SK-N-SH (cell line): ENCODE measurements around the gene PLEKHA8. TPM values are rescaled to one million over a fixed set of nuclear protein-coding genes. Genes with fewer than 3 reads are reported as not detected.

ENCODE experiments used
- CTCF ChIA-PET: fragments of 300-600, 350-600 bp; formaldehyde crosslinking; extraction: SDS; loops from one replicate; lab custom pipeline; 2021; lab: Yijun Ruan, JAX
- POLR2A ChIA-PET: fragments of 350-600 bp; sonication (Branson Sonifier 250); formaldehyde crosslinking; extraction: SDS; loops from one replicate; lab custom pipeline; 2020; ENCODE audit warnings: antibody characterized with exemption, inconsistent platforms; lab: Yijun Ruan, JAX
- DNase-seq: peaks from one replicate; pipeline ENCODE4 v3.0.0; 2012
- H2AFZ ChIP-seq: fragments of 200-600 bp; sonication (generic); 2 replicates; pipeline ENCODE4 v1.8.1; 2016; ENCODE audit warnings: antibody characterized with exemption, mild to moderate bottlenecking, low read depth
- H3F3A ChIP-seq: fragments of 200-600 bp; sonication (generic); replicated peaks from 2 replicates; pipeline ENCODE3; 2016; ENCODE audit warnings: antibody characterized with exemption, mild to moderate bottlenecking; ENCODE audit not compliant: insufficient read depth
- H3K27ac ChIP-seq, 2 experiments: fragments of 200-500 bp in 1 of 2; fragments of 200-600 bp in 1 of 2; sonication (Bioruptor generic) in 1 of 2; sonication (generic), shearing (Covaris generic) in 1 of 2; 2 replicates each; pipeline versions ENCODE4 v1.5.1 to v1.6.1; 2014 to 2016; ENCODE audit warnings: low read depth in 2 of 2, inconsistent platforms in 1 of 2, low read length in 1 of 2, mild to moderate bottlenecking in 1 of 2, mixed read lengths in 1 of 2
- H3K27me3 ChIP-seq: fragments of 200-600 bp; sonication (generic), shearing (Covaris generic); 2 replicates; pipeline ENCODE4 v1.6.1; 2016; ENCODE audit warnings: mixed run types; ENCODE audit not compliant: insufficient read depth
- H3K36me3 ChIP-seq, 2 experiments: fragments of 200-500 bp in 1 of 2; fragments of 200-600 bp in 1 of 2; sonication (Bioruptor generic) in 1 of 2; sonication (generic) in 1 of 2; replicated peaks in 1 of 2; 2 replicates each; pipeline versions ENCODE3 to v1.5.1; 2014 to 2016; ENCODE audit warnings: low read length in 1 of 2, mild to moderate bottlenecking in 1 of 2; ENCODE audit not compliant: insufficient read depth in 2 of 2, control insufficient read depth in 1 of 2
- H3K4me1 ChIP-seq, 2 experiments: fragments of 200-500 bp in 1 of 2; fragments of 200-600 bp in 1 of 2; sonication (Bioruptor generic) in 1 of 2; sonication (generic), shearing (Covaris generic) in 1 of 2; 2 replicates each; pipeline versions ENCODE4 v1.5.1 to v1.6.1; 2014 to 2016; ENCODE audit warnings: low read depth in 1 of 2, low read length in 1 of 2, mixed run types in 1 of 2; ENCODE audit not compliant: insufficient read depth in 2 of 2, control insufficient read depth in 1 of 2
- H3K4me2 ChIP-seq: fragments of 200-600 bp; sonication (generic), shearing (Covaris generic); 2 replicates; pipeline ENCODE4 v1.6.1; 2017; ENCODE audit warnings: mixed run types
- H3K4me3 ChIP-seq, 2 experiments: fragments of 200-500 bp in 1 of 2; fragments of 200-600 bp in 1 of 2; sonication (Bioruptor generic) in 1 of 2; sonication (generic), shearing (Covaris generic) in 1 of 2; 2 replicates each; pipeline versions ENCODE4 v1.5.1 to v1.8.1; 2014 to 2016; ENCODE audit warnings: low read depth in 2 of 2, inconsistent platforms in 1 of 2, low read length in 1 of 2, mild to moderate bottlenecking in 1 of 2, mixed read lengths in 1 of 2, moderate library complexity in 1 of 2
- H3K79me2 ChIP-seq: fragments of 200-600 bp; sonication (generic); 2 replicates; pipeline ENCODE4 v1.8.1; 2017; ENCODE audit warnings: mild to moderate bottlenecking; ENCODE audit not compliant: insufficient read depth
- H3K9ac ChIP-seq: fragments of 200-600 bp; sonication (generic); 2 replicates; pipeline ENCODE4 v1.6.1; 2017; ENCODE audit warnings: mixed run types
- H3K9me2 ChIP-seq: fragments of 200-600 bp; sonication (generic); 2 replicates; pipeline ENCODE4 v1.6.1; 2017; ENCODE audit warnings: mixed run types
- H3K9me3 ChIP-seq: fragments of 200-600 bp; sonication (generic); 2 replicates; pipeline ENCODE4 v1.6.1; 2017; ENCODE audit warnings: mixed run types, mild to moderate bottlenecking, moderate library complexity
- H4K20me1 ChIP-seq: fragments of 200-600 bp; sonication (generic); 2 replicates; pipeline ENCODE4 v1.6.1; 2017; ENCODE audit warnings: mild to moderate bottlenecking, mixed run types; ENCODE audit not compliant: insufficient read depth
- CHD2 ChIP-seq: fragments of 150-350 bp; IDR thresholded peaks from 2 replicates; pipeline ENCODE4 v1.6.1; 2018; ENCODE audit warnings: low read length; ENCODE audit not compliant: partially characterized antibody
- EZH2phosphoT487 ChIP-seq: fragments of 200-600 bp; sonication (generic); IDR thresholded peaks from 2 replicates; pipeline ENCODE4 v1.6.1; 2017; ENCODE audit warnings: low read depth, mixed run types, mild to moderate bottlenecking, antibody characterized with exemption, moderate library complexity, borderline replicate concordance
- FOXM1 ChIP-seq: IDR thresholded peaks from 2 replicates; pipeline ENCODE4 v1.4.0; 2012; ENCODE audit warnings: low read depth, mild to moderate bottlenecking
- GABPA ChIP-seq: IDR thresholded peaks from 2 replicates; pipeline ENCODE4 v1.4.0; 2012; ENCODE audit warnings: low read depth, mild to moderate bottlenecking
- JUND ChIP-seq: IDR thresholded peaks from 2 replicates; pipeline ENCODE4 v1.4.0; 2012
- NFIC ChIP-seq: IDR thresholded peaks from 2 replicates; pipeline ENCODE4 v1.4.0; 2012; ENCODE audit warnings: borderline replicate concordance
- NRF1 ChIP-seq: IDR thresholded peaks from 2 replicates; pipeline ENCODE4 v1.6.1; 2012; ENCODE audit warnings: low read depth, mild to moderate bottlenecking, low read length
- POLR2AphosphoS5 ChIP-seq: IDR thresholded peaks from 2 replicates; pipeline ENCODE4 v1.6.1; 2012; ENCODE audit warnings: low read depth, low read length
- SIN3A ChIP-seq: IDR thresholded peaks from 2 replicates; pipeline ENCODE4 v1.6.1; 2012; ENCODE audit warnings: low read depth, mild to moderate bottlenecking, low read length, moderate library complexity, borderline replicate concordance
- TAF1 ChIP-seq: IDR thresholded peaks from 2 replicates; pipeline ENCODE4 v1.6.1; 2012; ENCODE audit warnings: low read depth, mild to moderate bottlenecking, low read length, moderate library complexity, borderline replicate concordance
- TCF12 ChIP-seq: IDR thresholded peaks from 2 replicates; pipeline ENCODE4 v1.4.0; 2012
- TEAD4 ChIP-seq: IDR thresholded peaks from 2 replicates; pipeline ENCODE4 v1.4.0; 2012; ENCODE audit warnings: mild to moderate bottlenecking, borderline replicate concordance; ENCODE audit not compliant: insufficient read depth
- YY1 ChIP-seq: IDR thresholded peaks from 2 replicates; pipeline ENCODE4 v1.4.0; 2012; ENCODE audit warnings: low read depth, mild to moderate bottlenecking
- WGBS: methylation state at CpG from one replicate; pipeline ENCODE4 v1.1.6; 2017; ENCODE audit warnings: low lambda C conversion rate; 5-methylcytosine and 5-hydroxymethylcytosine counted together
- polyA plus RNA-seq, 3 experiments: library from polyadenylated mRNA; depleted of rRNA; stranded (reverse); fragments of >200 nt; gene quantifications; 2 replicates each; pipeline ENCODE4 v1.2.3, GENCODE V29; 2012
- TF ChIP-seq, protein P1 (sequence below): IDR thresholded peaks from 2 replicates; pipeline ENCODE4 v1.6.1; 2012; ENCODE audit warnings: mild to moderate bottlenecking, low read depth, low read length, moderate library complexity
- TF ChIP-seq, protein P2 (sequence below): IDR thresholded peaks from 2 replicates; pipeline ENCODE4 v1.4.0; 2012; ENCODE audit warnings: low read depth, borderline replicate concordance
- TF ChIP-seq, protein P3 (sequence below): IDR thresholded peaks from 2 replicates; pipeline ENCODE4 v1.4.0; 2012; ENCODE audit warnings: low read depth, borderline replicate concordance

Gene PLEKHA8
- polyA plus RNA-seq, 1 of the 3 experiments (the other 2 are of a cell fraction): 4.9 TPM

- 94% methylated on average over 7 of the region's 7 CpGs for WGBS
- Histone ChIP-seq H4K20me1 (no peaks in the 10 kb centered on the region), H3K4me3 (no peak overlapping the region), H3F3A (no peaks in the 10 kb centered on the region), H3K79me2 (peaks cover 8% of the 10 kb centered on the region; the same call in 1 of the 2 replicates), H2AFZ (no peak overlapping the region), H3K36me3 (peaks cover 18 to 25% of the 10 kb centered on the region in 2 experiments), H3K9me3 (no peaks in the 10 kb centered on the region), H3K27ac (no peak overlapping the region), H3K9ac (no peak overlapping the region), H3K27me3 (no peaks in the 10 kb centered on the region), H3K4me2 (no peak overlapping the region), H3K4me1 (peaks cover 0 to 14% of the 10 kb centered on the region in 2 experiments; a peak in 2 of 4 replicates), H3K9me2 (no peaks in the 10 kb centered on the region)
- CTCF ChIA-PET: interaction anchor here (1.5 kb wide), 1 partner anchor 9 kb away, joined by 5 read pairs; no protein-coding TSS in a partner anchor
- no peak for DNase-seq
- POLR2A ChIA-PET: no interaction called here
- TF ChIP-seq, protein P1, sequence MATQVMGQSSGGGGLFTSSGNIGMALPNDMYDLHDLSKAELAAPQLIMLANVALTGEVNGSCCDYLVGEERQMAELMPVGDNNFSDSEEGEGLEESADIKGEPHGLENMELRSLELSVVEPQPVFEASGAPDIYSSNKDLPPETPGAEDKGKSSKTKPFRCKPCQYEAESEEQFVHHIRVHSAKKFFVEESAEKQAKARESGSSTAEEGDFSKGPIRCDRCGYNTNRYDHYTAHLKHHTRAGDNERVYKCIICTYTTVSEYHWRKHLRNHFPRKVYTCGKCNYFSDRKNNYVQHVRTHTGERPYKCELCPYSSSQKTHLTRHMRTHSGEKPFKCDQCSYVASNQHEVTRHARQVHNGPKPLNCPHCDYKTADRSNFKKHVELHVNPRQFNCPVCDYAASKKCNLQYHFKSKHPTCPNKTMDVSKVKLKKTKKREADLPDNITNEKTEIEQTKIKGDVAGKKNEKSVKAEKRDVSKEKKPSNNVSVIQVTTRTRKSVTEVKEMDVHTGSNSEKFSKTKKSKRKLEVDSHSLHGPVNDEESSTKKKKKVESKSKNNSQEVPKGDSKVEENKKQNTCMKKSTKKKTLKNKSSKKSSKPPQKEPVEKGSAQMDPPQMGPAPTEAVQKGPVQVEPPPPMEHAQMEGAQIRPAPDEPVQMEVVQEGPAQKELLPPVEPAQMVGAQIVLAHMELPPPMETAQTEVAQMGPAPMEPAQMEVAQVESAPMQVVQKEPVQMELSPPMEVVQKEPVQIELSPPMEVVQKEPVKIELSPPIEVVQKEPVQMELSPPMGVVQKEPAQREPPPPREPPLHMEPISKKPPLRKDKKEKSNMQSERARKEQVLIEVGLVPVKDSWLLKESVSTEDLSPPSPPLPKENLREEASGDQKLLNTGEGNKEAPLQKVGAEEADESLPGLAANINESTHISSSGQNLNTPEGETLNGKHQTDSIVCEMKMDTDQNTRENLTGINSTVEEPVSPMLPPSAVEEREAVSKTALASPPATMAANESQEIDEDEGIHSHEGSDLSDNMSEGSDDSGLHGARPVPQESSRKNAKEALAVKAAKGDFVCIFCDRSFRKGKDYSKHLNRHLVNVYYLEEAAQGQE: no peak
- TF ChIP-seq, protein P2, sequence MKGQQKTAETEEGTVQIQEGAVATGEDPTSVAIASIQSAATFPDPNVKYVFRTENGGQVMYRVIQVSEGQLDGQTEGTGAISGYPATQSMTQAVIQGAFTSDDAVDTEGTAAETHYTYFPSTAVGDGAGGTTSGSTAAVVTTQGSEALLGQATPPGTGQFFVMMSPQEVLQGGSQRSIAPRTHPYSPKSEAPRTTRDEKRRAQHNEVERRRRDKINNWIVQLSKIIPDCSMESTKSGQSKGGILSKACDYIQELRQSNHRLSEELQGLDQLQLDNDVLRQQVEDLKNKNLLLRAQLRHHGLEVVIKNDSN: no peak
- TF ChIP-seq GABPA: no peak
- no peak for TF ChIP-seq TAF1
- no peak for TF ChIP-seq FOXM1
- TF ChIP-seq NFIC: no peak
- TF ChIP-seq JUND: no peak
- TF ChIP-seq YY1: no peak
- no peak for TF ChIP-seq POLR2AphosphoS5
- TF ChIP-seq TEAD4: no peak
- TF ChIP-seq NRF1: no peak
- no peak for TF ChIP-seq EZH2phosphoT487
- TF ChIP-seq SIN3A: no peak
- TF ChIP-seq, protein P3, sequence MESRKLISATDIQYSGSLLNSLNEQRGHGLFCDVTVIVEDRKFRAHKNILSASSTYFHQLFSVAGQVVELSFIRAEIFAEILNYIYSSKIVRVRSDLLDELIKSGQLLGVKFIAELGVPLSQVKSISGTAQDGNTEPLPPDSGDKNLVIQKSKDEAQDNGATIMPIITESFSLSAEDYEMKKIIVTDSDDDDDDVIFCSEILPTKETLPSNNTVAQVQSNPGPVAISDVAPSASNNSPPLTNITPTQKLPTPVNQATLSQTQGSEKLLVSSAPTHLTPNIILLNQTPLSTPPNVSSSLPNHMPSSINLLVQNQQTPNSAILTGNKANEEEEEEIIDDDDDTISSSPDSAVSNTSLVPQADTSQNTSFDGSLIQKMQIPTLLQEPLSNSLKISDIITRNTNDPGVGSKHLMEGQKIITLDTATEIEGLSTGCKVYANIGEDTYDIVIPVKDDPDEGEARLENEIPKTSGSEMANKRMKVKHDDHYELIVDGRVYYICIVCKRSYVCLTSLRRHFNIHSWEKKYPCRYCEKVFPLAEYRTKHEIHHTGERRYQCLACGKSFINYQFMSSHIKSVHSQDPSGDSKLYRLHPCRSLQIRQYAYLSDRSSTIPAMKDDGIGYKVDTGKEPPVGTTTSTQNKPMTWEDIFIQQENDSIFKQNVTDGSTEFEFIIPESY: no peak
- TF ChIP-seq TCF12: no peak
- no peak for TF ChIP-seq CHD2
Measured at GRCh38 chr7:30150711-30151110, 122.5 kb downstream of the PLEKHA8 start.
